ENCODE results near the gene TGFBR3L.
"Not testable (repeated sequence)": the region's sequence is repeated elsewhere in the genome, so short reads cannot be mapped to it uniquely, and the experiment has no call there.

- TF ChIP-seq, protein P1, sequence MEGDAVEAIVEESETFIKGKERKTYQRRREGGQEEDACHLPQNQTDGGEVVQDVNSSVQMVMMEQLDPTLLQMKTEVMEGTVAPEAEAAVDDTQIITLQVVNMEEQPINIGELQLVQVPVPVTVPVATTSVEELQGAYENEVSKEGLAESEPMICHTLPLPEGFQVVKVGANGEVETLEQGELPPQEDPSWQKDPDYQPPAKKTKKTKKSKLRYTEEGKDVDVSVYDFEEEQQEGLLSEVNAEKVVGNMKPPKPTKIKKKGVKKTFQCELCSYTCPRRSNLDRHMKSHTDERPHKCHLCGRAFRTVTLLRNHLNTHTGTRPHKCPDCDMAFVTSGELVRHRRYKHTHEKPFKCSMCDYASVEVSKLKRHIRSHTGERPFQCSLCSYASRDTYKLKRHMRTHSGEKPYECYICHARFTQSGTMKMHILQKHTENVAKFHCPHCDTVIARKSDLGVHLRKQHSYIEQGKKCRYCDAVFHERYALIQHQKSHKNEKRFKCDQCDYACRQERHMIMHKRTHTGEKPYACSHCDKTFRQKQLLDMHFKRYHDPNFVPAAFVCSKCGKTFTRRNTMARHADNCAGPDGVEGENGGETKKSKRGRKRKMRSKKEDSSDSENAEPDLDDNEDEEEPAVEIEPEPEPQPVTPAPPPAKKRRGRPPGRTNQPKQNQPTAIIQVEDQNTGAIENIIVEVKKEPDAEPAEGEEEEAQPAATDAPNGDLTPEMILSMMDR (conservative IDR thresholded peaks at IDR 0.05) = not testable (repeated sequence)
- TF ChIP-seq ZFX (IDR thresholded peaks at IDR 0.05) = not testable (repeated sequence)
Measured at GRCh38 chr19:7930030-7930429, 15.4 kb downstream of the TGFBR3L start.

Measured in C4-2B (cell line).